Measurements from ENCODE around the gene C16orf74.

DNA sequence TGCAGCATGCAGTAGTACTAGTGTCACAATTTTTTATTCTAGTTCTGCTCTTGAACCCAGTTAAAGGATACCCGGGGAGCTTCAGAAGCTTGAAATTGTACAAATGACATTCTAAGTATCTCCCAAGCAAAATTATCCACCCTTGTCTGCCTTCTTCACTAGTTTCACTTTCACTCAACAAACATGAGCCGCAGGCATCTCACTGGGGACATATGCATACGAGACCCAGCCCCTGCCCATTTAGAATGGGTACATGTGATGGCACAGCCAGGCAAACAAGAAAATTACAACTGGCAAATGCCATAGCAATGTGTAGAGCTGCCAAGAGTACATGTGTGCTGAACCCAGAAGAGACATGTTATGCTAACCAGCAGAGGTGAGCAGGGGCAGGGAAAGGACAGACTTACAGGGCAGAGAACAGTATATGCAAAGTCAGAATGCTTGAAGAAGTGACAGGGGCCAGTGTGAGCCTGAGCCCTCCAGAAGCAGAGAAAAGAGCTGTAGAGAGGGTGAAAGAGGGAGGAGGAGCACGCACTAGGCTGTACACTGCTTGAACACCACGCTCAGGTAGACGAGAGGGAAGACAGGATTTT lies 70.4 kb downstream of the C16orf74 start:
- TF ChIP-seq, protein P1, sequence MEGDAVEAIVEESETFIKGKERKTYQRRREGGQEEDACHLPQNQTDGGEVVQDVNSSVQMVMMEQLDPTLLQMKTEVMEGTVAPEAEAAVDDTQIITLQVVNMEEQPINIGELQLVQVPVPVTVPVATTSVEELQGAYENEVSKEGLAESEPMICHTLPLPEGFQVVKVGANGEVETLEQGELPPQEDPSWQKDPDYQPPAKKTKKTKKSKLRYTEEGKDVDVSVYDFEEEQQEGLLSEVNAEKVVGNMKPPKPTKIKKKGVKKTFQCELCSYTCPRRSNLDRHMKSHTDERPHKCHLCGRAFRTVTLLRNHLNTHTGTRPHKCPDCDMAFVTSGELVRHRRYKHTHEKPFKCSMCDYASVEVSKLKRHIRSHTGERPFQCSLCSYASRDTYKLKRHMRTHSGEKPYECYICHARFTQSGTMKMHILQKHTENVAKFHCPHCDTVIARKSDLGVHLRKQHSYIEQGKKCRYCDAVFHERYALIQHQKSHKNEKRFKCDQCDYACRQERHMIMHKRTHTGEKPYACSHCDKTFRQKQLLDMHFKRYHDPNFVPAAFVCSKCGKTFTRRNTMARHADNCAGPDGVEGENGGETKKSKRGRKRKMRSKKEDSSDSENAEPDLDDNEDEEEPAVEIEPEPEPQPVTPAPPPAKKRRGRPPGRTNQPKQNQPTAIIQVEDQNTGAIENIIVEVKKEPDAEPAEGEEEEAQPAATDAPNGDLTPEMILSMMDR (IDR thresholded peaks at IDR 0.05), result no peak
- TF ChIP-seq POLR2A (IDR thresholded peaks at IDR 0.05), result no peak
- no peak for TF ChIP-seq POLR2AphosphoS5 (IDR thresholded peaks at IDR 0.05)
- no peak for TF ChIP-seq EP300 (IDR thresholded peaks at IDR 0.05; ENCODE audit: low read depth)

Data from transverse colon (tissue), 4 donors.